Gastrocnemius medialis (tissue), 4 donors: Measurements from ENCODE around the gene CSTA. TPM values are rescaled to one million over a fixed set of nuclear protein-coding genes. Genes with fewer than 3 reads are reported as not detected.
"Not testable (repeated sequence)": the region's sequence is repeated elsewhere in the genome, so short reads cannot be mapped to it uniquely, and the experiment has no call there.

ENCODE experiments used
- ATAC-seq, 2 donors: fragments of 150-250 bp; one replicate each; pipeline ENCODE4 v1.9.1; 2016
- DNase-seq, 2 donors: peaks; one replicate each; pipeline ENCODE4 v3.0.0-alpha.2; 2019
- H3K27ac ChIP-seq, 4 donors: fragments of 200-600 bp; sonication (generic); 1 replicate in 1 of 4; 2 replicates in 3 of 4; pipeline ENCODE4 v1.5.1; 2016 to 2018; ENCODE audit warnings: mild to moderate bottlenecking in 2 of 4, moderate library complexity in 1 of 4
- H3K27me3 ChIP-seq, 3 donors: fragments of 200-600 bp; sonication (generic) in 2 of 3; 1 replicate in 1 of 3; 2 replicates in 2 of 3; pipeline versions ENCODE4 v1.5.1 to v1.6.0; 2016 to 2019; ENCODE audit warnings: mild to moderate bottlenecking in 1 of 3, moderate library complexity in 1 of 3
- H3K36me3 ChIP-seq, 2 donors: fragments of 200-600 bp; sonication (generic) in 1 of 2; one replicate each; pipeline ENCODE4 v1.5.1; 2017 to 2018
- H3K4me1 ChIP-seq, 2 donors: fragments of 200-600 bp; sonication (generic) in 1 of 2; one replicate each; pipeline ENCODE4 v1.5.1; 2016 to 2017; ENCODE audit warnings: mild to moderate bottlenecking in 2 of 2
- H3K4me3 ChIP-seq, 4 donors: fragments of 200-600 bp; sonication (generic) in 3 of 4; 1 replicate in 1 of 4; 2 replicates in 3 of 4; pipeline ENCODE4 v1.5.1; 2016 to 2019; ENCODE audit warnings: mild to moderate bottlenecking in 2 of 4
- H3K9me3 ChIP-seq, 3 donors: fragments of 200-600 bp; sonication (generic) in 2 of 3; 1 replicate in 1 of 3; 2 replicates in 2 of 3; pipeline ENCODE4 v1.5.1; 2016 to 2019
- CTCF ChIP-seq, 5 experiments: fragments of 450-650 bp in 3 of 5; fragments of 200-600 bp in 2 of 5; sonication (generic) in 2 of 5; IDR thresholded peaks in 4 of 5; conservative IDR thresholded peaks in 1 of 5; 1 replicate in 4 of 5; 2 replicates in 1 of 5; pipeline ENCODE4 v1.5.1; 2016 to 2019; ENCODE audit warnings: antibody characterized with exemption in 5 of 5, mild to moderate bottlenecking in 3 of 5, moderate library complexity in 3 of 5
- POLR2A ChIP-seq, 2 donors: fragments of 450-650 bp; IDR thresholded peaks; one replicate each; pipeline ENCODE4 v1.6.1; 2017; ENCODE audit warnings: antibody characterized with exemption in 2 of 2, mild to moderate bottlenecking in 2 of 2, moderate library complexity in 2 of 2
- in situ Hi-C, 4 donors: fragments of 200-750 bp; cut with MboI; loops; one replicate each; pipeline versions ENCODE4 v1.15.0 to v1.8.0; 2017; ENCODE audit warnings: low sequenced_read_pairs in 4 of 4
- intact Hi-C: fragments of 100-400 bp; cut with DNase I; formaldehyde crosslinking; loops from one replicate; pipeline ENCODE4 v1.15.1; 2023; ENCODE audit warnings: low total_unique reads
- total RNA-seq, 4 donors: library from RNA; depleted of rRNA; stranded (reverse); fragments of >200 nt; gene quantifications; one replicate each; pipeline versions ENCODE4 v1.1.0 to v1.2.3, GENCODE V29; 2016

Gene CSTA
- total RNA-seq, 4 donors from 2014 or later: 0.58 to 2.4 TPM; not detected in 2

DNA sequence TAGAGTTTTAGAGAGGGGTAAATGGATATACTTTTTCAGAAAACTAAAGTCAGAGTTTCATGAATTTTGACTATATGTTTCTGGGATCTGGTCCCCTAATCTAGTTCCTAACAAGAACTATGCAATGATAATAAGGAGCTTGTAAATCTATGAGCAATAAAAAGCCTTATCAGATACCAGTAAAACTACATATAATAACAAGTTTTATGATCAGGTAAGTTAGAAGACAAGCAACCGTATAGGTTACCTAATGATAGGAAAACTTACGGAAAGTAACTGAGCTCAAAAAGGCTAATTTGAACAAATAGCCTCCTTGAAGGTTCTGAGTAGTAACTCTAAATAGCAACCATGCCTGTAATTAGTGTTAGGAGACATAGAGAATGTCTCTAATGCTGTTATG, 37.0 kb downstream of the CSTA start:
- in situ Hi-C loops: loop anchor here in 2 of 4 donors (25.0 kb wide), 1 partner anchor 825 kb away; the partner anchor contains the start of gene POLQ (in 2 of the 2)
- no peak for TF ChIP-seq POLR2A (IDR thresholded peaks at IDR 0.05)
- TF ChIP-seq CTCF (IDR thresholded peaks at IDR 0.05 in 4 of 5, conservative IDR thresholded peaks at IDR 0.05 in 1 of 5): no peak
- Histone ChIP-seq H3K9me3 (no peaks in the 10 kb centered on the region), H3K27ac (no peak overlapping the region), H3K27me3 (no peaks in the 10 kb centered on the region), H3K4me1 (no peaks in the 10 kb centered on the region), H3K36me3 (peaks cover 0 to 59% of the 10 kb centered on the region in 2 donors), H3K4me3 (no peak overlapping the region)
- intact Hi-C loops: no loop called here
- DNase-seq: no peak
- ATAC-seq: no peak

DNA sequence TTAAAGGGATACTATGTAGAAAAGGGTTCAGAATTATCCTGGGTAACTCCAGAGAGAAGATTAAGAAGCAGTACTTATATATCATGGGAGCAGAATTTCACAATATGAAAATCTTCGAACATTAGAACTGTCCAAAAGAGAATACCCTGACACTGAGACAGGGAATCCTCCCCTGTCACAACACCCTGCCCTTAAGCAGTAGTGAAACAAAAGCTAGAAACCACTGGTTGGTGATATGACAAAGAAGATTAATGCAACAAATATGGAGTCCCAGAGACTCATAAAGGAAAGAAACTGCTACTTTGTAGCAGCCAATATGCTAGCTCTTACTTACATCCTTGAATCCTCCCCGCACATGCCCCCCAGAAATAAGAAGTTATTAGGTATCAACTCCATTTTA, 39.4 kb downstream of the CSTA start:
- Histone ChIP-seq H3K36me3 (peaks cover 0 to 56% of the 10 kb centered on the region in 2 donors), H3K4me1 (no peaks in the 10 kb centered on the region), H3K4me3 (no peak overlapping the region), H3K27ac (no peak overlapping the region), H3K9me3 (no peaks in the 10 kb centered on the region), H3K27me3 (no peaks in the 10 kb centered on the region)
- no peak for TF ChIP-seq POLR2A (IDR thresholded peaks at IDR 0.05)
- intact Hi-C loops: no loop called here
- ATAC-seq (no peak), DNase-seq (no peak)
- in situ Hi-C loops: loop anchor here in 2 of 4 donors (25.0 kb wide), 1 partner anchor 827 kb away; the partner anchor contains the start of gene POLQ (in 2 of the 2)

DNA sequence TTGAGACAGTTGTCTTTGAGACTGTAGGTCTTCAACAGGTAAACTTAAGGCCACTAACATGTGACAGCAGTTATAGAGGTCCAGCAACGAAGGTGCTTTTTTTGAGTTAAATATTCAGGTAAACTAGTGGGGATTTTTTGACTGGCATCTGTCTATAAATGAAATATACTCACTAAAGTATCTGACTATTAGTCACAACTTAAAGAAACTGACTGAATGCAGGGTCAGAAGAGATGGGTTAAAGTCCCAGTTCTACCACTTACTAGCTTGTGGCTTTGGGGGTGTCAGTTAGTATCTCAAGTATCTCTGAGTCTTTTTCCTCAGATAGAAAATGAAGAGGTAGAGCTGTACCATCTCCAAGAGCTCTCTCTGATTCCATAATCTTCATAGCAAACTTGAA, 40.0 kb downstream of the CSTA start:
- TF ChIP-seq POLR2A (IDR thresholded peaks at IDR 0.05): no peak
- no peak for TF ChIP-seq CTCF (IDR thresholded peaks at IDR 0.05 in 4 of 5, conservative IDR thresholded peaks at IDR 0.05 in 1 of 5)
- Histone ChIP-seq H3K9me3 (no peaks in the 10 kb centered on the region), H3K4me1 (no peaks in the 10 kb centered on the region), H3K36me3 (peaks cover 0 to 56% of the 10 kb centered on the region in 2 donors), H3K27me3 (no peaks in the 10 kb centered on the region), H3K4me3 (no peak overlapping the region), H3K27ac (no peak overlapping the region)
- no peak for DNase-seq
- ATAC-seq: no peak
- intact Hi-C loops (no loop called here), in situ Hi-C loops (loop anchor here in 2 of 4 donors (25.0 kb wide), 1 partner anchor 828 kb away; the partner anchor contains the start of gene POLQ (in 2 of the 2))

GRCh38 chr3:122365582-122366378, 40.7 kb downstream of the CSTA start:
- H3K27me3 ChIP-seq, ATAC-seq, H3K4me1 ChIP-seq, H3K9me3 ChIP-seq, intact Hi-C loops, H3K27ac ChIP-seq, DNase-seq, H3K4me3 ChIP-seq: not testable (repeated sequence)
- H3K36me3 ChIP-seq: peaks cover 0 to 56% of the 10 kb centered on the region in 2 donors
- in situ Hi-C loops: loop anchor here in 2 of 4 donors (25.0 kb wide), 1 partner anchor 828 kb away; the partner anchor contains the start of gene POLQ (in 2 of the 2)

GRCh38 chr3:122366379-122366749, 41.3 kb downstream of the CSTA start:
- Histone ChIP-seq H3K4me3 (no peak overlapping the region), H3K4me1 (peaks cover 0 to 6% of the 10 kb centered on the region in 2 donors), H3K9me3 (no peaks in the 10 kb centered on the region), H3K27me3 (no peaks in the 10 kb centered on the region), H3K36me3 (peaks cover 0 to 56% of the 10 kb centered on the region in 2 donors), H3K27ac (no peak overlapping the region)
- intact Hi-C loops (no loop called here), in situ Hi-C loops (loop anchor here in 2 of 4 donors (25.0 kb wide), 1 partner anchor 829 kb away; the partner anchor contains the start of gene POLQ (in 2 of the 2))
- DNase-seq (no peak), ATAC-seq (no peak)
- TF ChIP-seq CTCF (IDR thresholded peaks at IDR 0.05 in 4 of 5, conservative IDR thresholded peaks at IDR 0.05 in 1 of 5): no peak
- no peak for TF ChIP-seq POLR2A (IDR thresholded peaks at IDR 0.05)
